CD4-positive, alpha-beta T cell (primary cell): ENCODE results near the gene TEPSIN. TPM values are rescaled to one million over a fixed set of nuclear protein-coding genes. Genes with fewer than 3 reads are reported as not detected.

Source experiments
- ATAC-seq: fragments of 200-7000 bp; cut with Tn5 transposase; one replicate; pipeline ENCODE4 v1.10.0; 2022; ENCODE audit warnings: mild to moderate bottlenecking; ENCODE audit not compliant: poor library complexity
- CTCF ChIA-PET: fragments of 350-600 bp; sonication (Branson Sonifier 250); formaldehyde crosslinking; loops from one replicate; lab custom pipeline; 2021; ENCODE audit warnings: antibody characterized with exemption, inconsistent platforms; lab: Charles Lee
- POLR2A ChIA-PET: fragments of 350-600 bp; sonication (Branson Sonifier 250); formaldehyde crosslinking; loops from one replicate; lab custom pipeline; 2021; ENCODE audit warnings: antibody characterized with exemption, inconsistent platforms; lab: Charles Lee
- DNase-seq, 14 experiments: peaks; one replicate each; pipeline ENCODE4 v3.0.0-alpha.2; 2013 to 2020; ENCODE audit warnings: mixed read lengths in 2 of 14
- H3K27ac ChIP-seq, 2 donors: one replicate each; pipeline versions ENCODE4 v1.5.1 to v1.7.0; 2013; ENCODE audit warnings: low read length in 2 of 2, low read depth in 1 of 2, mild to moderate bottlenecking in 1 of 2
- H3K27me3 ChIP-seq, 2 experiments: 1 replicate in 1 of 2; 2 replicates in 1 of 2; pipeline versions ENCODE4 v1.6.1 to v1.7.0; 2013; ENCODE audit warnings: low read length in 2 of 2, control low read depth in 1 of 2, mild to moderate bottlenecking in 1 of 2, moderate library complexity in 1 of 2; ENCODE audit not compliant: insufficient read depth in 2 of 2, control insufficient read depth in 1 of 2
- H3K36me3 ChIP-seq: one replicate; pipeline ENCODE4 v1.6.1; 2013; ENCODE audit warnings: low read length, control low read depth; ENCODE audit not compliant: insufficient read depth
- H3K4me1 ChIP-seq: one replicate; pipeline ENCODE4 v1.6.1; 2013; ENCODE audit warnings: low read length, control low read depth; ENCODE audit not compliant: insufficient read depth
- H3K4me3 ChIP-seq: one replicate; pipeline ENCODE4 v1.5.1; 2013; ENCODE audit warnings: mild to moderate bottlenecking, low read length, moderate library complexity
- H3K9me3 ChIP-seq, 2 experiments: 1 replicate in 1 of 2; 2 replicates in 1 of 2; pipeline versions ENCODE4 v1.6.1 to v1.7.0; 2013; ENCODE audit warnings: low read length in 2 of 2, mild to moderate bottlenecking in 2 of 2, control low read depth in 1 of 2, moderate library complexity in 1 of 2; ENCODE audit not compliant: control insufficient read depth in 1 of 2, insufficient read depth in 1 of 2
- H3K27ac Mint-ChIP-seq: one replicate; pipeline ENCODE4 v1.8.0; 2020; ENCODE audit warnings: mixed read lengths
- H3K27me3 Mint-ChIP-seq: one replicate; pipeline ENCODE4 v1.8.0; 2021; ENCODE audit warnings: mixed read lengths
- H3K36me3 Mint-ChIP-seq: one replicate; pipeline ENCODE4 v1.8.0; 2021; ENCODE audit warnings: low read depth, mixed read lengths
- H3K4me1 Mint-ChIP-seq: one replicate; pipeline ENCODE4 v1.8.0; 2021; ENCODE audit warnings: low read depth, mixed read lengths
- H3K4me3 Mint-ChIP-seq: one replicate; pipeline ENCODE4 v1.8.0; 2020; ENCODE audit warnings: mild to moderate bottlenecking, mixed read lengths
- H3K9me3 Mint-ChIP-seq: one replicate; pipeline ENCODE4 v1.8.0; 2020; ENCODE audit warnings: mixed read lengths
- CTCF ChIP-seq: fragments of 200-600 bp; IDR thresholded peaks from one replicate; pipeline ENCODE4 v1.8.0; 2022; ENCODE audit warnings: antibody characterized with exemption, mild to moderate bottlenecking
- intact Hi-C, 2 experiments: fragments of 100-400 bp; cut with DNase I in 1 of 2; cut with micrococcal nuclease in 1 of 2; formaldehyde crosslinking; loops; one replicate each; pipeline versions ENCODE4 v1.15.1 to v1.9.0; 2023 to 2025; cut with DNase I, micrococcal nuclease
- total RNA-seq, 174 experiments: library from RNA in 2 of 174; stranded (reverse) in 2 of 174; gene quantifications; one replicate each; pipeline ENCODE4 v1.2.3 and lab custom pipeline; 2021 to 2026

Gene TEPSIN
- total RNA-seq, 2 experiments from 2014 or later, result 68.2 to 74.4 TPM

DNA sequence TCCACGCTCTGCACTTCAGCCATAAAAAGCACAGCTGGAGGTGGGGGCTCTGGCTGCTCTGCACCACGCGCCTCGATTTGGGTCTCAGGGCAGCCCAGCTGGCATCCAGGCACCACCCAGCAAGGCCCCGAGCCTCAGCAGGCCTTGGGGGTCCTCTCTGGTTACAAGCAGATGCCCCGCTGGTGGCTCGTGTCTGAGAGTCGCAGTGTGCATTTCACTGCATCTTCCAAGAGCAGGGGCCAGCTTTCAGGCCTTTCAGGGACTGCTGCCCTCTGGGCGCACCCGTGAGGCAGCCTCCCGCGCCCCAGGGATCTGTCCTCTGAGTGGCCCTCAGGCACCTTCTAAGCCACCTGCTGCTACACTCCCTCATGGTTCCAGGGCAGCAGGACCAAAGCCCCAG, 25.8 kb upstream of the TEPSIN start:
- no peaks in the 10 kb centered on the region for H3K9me3 ChIP-seq
- TF ChIP-seq CTCF, result no peak
- H3K36me3 ChIP-seq, result peaks cover 78% of the 10 kb centered on the region
- no peak overlapping the region for H3K4me3 ChIP-seq
- ChIA-PET CTCF (no interaction called here), POLR2A (no interaction called here)
- no peaks in the 10 kb centered on the region for H3K4me1 ChIP-seq
- intact Hi-C loops, result no loop called here
- Mint-ChIP-seq H3K27me3 (no peaks in the 10 kb centered on the region), H3K36me3 (peaks cover 76% of the 10 kb centered on the region), H3K4me1 (no peaks in the 10 kb centered on the region), H3K27ac (no peak overlapping the region), H3K9me3 (no peaks in the 10 kb centered on the region), H3K4me3 (no peak overlapping the region)
- H3K27ac ChIP-seq, result no peak overlapping the region
- ATAC-seq (no peak), DNase-seq (no peak)
- H3K27me3 ChIP-seq, result no peaks in the 10 kb centered on the region

DNA sequence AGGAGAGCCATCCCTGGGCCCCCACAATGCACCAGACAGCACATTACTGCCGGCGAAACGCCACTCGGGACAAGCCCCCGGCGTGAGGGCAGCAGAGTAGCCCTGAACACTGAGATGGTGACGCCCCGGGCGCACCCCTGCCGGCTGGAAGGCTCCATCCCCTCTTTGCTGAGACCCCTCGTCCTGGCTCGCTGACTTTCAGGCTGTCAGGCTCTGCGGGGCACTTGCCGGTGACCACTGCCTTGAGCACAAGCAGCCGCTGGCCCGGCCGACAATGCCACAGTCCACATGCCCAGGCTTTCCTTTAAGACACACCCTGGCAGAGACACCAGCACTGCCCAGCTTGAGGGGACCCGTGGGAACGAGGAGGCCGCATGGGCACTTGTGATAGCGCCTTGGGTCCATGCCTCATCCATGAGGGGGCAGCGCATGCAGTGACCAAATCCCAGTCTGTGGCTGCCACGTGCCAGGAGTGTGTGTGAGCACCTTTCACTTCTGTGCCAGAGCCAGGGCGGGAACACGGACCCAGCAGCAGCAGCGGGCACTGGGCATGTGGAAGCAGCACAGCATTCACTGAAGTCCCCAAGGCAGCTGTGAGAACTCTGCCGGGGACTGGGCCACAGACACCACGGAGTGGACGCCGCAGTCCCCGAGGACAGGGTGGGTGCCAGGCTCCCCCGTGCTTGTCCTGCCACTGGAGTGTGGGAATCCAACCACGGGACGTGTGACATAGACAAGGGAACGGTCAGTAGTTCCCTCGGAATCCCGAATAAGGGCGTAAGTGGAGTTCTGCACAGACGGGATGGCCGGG, 24.7 kb upstream of the TEPSIN start:
- no peaks in the 10 kb centered on the region for H3K27me3 ChIP-seq
- H3K27me3 Mint-ChIP-seq, result no peaks in the 10 kb centered on the region
- H3K4me3 Mint-ChIP-seq, result no peak overlapping the region
- H3K9me3 Mint-ChIP-seq, result no peaks in the 10 kb centered on the region
- peaks cover 83% of the 10 kb centered on the region for H3K36me3 ChIP-seq
- H3K9me3 ChIP-seq, result no peaks in the 10 kb centered on the region
- CTCF ChIA-PET, result no interaction called here
- H3K4me3 ChIP-seq, result no peak overlapping the region
- no peaks in the 10 kb centered on the region for H3K4me1 Mint-ChIP-seq
- POLR2A ChIA-PET, result no interaction called here
- no peak overlapping the region for H3K27ac Mint-ChIP-seq
- intact Hi-C loops, result no loop called here
- no peak overlapping the region for H3K27ac ChIP-seq
- no peak for ATAC-seq
- no peaks in the 10 kb centered on the region for H3K4me1 ChIP-seq
- peaks cover 67% of the 10 kb centered on the region for H3K36me3 Mint-ChIP-seq
- no peak for TF ChIP-seq CTCF
- DNase-seq, result no peak

- Mint-ChIP-seq H3K36me3 (peaks cover 53% of the 10 kb centered on the region), H3K27me3 (no peaks in the 10 kb centered on the region), H3K9me3 (no peaks in the 10 kb centered on the region), H3K4me3 (no peak overlapping the region), H3K4me1 (no peaks in the 10 kb centered on the region), H3K27ac (no peak overlapping the region)
- ATAC-seq (no peak), DNase-seq (no peak)
- Histone ChIP-seq H3K4me1 (no peaks in the 10 kb centered on the region), H3K27me3 (no peaks in the 10 kb centered on the region), H3K27ac (no peak overlapping the region), H3K4me3 (no peak overlapping the region), H3K9me3 (no peaks in the 10 kb centered on the region), H3K36me3 (peaks cover 80% of the 10 kb centered on the region)
- intact Hi-C loops, result no loop called here
- ChIA-PET CTCF (no interaction called here), POLR2A (no interaction called here)
- no peak for TF ChIP-seq CTCF
Measured at GRCh38 chr17:81261582-81262336, 22.9 kb upstream of the TEPSIN start.
